Activated effector memory CD4-positive, alpha-beta T cell treated with Interleukin-2 at 50 U/mL for 16 hours (primary cell): Measurements from ENCODE around the gene PIGO.

Experiments used
- DNase-seq: peaks from one replicate; pipeline ENCODE4 v3.0.0-alpha.2; 2020

Gene PIGO

DNA sequence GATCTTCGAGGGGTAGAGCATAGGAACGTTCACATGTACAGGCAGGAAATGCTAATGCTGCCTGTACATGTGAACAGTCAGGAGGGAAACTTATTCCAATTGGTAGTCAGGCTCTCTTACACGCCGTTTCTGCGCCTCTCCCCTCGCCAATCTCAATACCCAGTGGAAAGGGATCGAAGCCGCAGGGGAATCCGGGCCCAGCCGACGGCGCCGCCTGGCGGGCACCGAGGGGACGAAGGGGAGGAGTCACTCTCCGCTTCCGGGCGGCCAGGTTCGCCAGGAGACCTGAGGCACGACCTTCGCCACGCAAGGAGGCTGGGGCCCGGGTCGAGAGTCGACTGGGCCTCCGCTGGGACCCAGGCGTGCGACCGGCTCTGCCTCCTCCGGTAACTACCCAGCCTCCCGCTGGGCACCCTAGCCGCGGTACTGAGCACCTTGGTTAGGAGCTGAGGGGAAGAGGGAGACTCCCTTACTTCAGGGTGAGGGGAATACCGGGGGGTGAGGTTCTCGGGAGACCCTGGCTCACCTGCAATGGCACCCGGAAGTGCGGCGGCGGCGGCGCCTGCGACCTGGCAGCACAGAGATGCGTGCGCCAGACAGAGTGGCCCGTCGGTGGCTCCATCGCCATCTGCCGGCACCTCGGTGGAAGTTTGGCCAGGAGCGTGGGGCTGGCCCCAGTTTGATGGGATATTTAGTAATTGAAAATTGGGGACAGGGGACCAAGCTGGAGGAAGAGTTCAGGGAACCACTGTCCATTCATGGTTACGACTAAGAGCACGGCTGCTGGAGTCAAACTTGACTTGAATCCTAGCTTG, at the start of gene PIGO:
PIGO (minus strand) TSS at position 557 of the 815 bp plus-strand sequence. CDS start 1,026 bp downstream, outside the sequence.
- DNase-seq = peak; percentile 83

DNA sequence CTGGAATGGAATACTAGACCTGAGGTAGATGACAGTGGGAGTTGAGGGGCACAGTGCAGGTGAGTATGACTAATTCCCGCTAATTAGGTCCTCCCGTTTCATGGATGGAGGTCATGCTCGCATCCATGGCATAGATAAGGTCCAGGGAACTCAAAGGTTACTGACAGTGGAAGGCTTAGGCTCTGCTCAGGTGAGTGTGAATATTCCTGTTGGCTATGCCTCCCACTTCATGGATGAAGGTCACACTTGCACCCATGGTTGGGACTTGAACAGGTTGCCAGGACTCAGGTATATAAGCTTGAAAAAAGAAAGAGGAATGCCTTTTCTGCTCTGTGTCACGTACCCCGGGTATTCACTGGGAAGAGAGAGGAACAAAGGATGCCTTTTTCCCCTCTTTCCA, 45.6 kb upstream of the PIGO start:
- DNase-seq = no peak

DNA sequence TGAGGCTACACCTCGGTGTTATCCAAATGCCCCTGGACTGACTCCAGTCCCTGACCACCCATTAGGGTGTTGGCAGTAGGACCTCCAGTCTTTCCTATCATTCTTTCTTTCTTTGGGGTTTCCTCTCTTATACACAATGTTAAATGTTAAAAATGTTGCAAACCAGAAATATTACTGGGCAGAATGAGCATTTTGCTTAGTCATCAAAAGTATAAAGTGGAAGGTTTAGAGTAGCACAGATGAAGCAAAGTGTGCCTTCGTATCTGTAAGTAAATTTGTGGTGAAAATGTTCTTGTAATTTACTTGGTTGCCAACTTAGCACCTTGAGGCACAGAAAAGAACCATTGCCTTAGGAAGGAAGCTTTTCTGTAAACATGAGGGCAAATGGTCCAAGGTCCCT, 43.7 kb upstream of the PIGO start:
- DNase-seq = no peak

DNA sequence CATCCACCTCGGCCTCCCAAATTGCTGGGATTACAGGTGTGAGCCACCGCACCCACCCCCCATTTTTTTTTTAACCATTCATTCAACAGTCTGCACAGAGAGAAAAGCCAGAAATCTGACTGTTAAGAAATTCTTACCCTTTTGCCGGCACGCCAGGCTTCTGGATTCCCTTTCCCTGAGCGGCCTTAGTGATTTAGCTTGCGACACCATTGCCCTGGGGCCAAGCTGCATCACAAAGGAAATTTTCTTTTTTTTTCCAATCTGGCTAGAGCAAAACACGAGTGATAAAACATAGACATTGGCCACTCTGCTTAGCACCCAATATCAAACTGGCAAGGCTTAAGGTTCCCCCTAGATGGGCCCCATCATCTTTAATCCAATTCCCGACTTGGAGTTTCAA, 40.5 kb upstream of the PIGO start:
- DNase-seq = no peak

DNA sequence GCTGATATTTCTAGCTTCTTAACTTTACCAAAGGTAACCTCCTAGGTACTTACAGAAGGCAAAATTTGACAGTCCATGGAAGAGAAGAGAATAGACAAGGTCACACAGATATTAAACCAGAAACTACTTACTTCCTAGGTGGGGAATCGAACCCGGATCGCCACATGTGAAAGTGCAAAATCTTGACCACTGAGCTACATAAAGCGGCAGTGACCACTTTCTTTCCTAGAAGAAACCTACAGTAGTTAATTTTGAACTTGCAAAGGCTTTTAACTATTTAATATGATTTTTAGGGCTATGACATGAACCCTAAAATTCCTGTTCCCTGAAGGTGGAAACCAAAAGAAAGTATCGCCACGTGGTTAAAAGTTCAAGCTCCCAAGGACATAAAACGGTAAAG, 39.6 kb upstream of the PIGO start:
- DNase-seq = no peak

DNA sequence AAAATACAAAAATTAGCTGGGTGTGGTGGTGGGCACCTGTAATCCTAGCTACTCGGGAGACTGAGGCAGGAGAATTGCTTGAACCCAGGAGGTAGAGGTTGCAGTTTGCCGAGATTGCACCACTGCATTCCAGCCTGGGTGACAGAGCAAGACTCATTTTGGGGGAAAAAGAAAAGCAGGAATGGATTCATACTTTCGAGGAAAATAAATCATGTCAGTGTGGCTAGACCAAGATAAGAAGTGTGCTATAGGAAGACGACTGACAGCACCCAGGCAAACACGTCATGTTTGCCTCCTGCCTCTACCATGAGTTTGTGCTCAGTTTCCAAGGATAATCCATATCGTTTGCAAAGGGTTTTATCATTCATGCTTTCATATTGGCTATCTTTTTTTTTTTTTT, 38.5 kb upstream of the PIGO start:
- DNase-seq = no peak

DNA sequence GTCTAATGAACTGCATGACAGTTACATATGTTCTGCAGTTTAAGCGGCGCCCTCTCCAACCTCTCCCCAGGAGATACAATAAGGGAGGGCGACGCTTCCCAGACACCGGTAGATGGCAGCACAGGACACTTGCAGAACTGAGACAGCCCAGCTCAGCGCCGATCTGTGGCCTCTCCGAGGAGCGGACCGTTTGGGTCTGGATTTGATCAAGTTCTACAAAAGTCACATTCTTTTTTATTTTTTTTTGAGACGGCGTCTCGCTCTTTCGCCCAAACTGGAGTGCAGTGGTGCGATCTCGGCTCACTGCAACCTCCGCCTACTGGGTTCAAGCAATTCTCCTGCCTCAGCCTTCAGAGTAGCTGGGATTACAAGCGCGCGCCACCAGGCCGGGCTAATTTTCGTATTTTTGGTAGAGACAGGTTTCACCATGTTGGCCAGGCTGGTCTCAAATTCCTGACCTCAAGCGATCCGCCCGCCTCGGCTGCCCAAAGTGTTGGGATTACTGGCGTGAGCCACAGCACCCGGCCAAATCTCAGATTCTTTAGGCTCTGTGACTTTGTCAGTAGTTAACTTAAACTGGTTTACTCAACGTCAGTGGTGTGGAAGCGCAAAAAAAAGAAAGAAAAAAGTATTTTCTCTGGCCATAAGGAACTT, 20.6 kb upstream of the PIGO start:
- peak; percentile 76 for DNase-seq

DNA sequence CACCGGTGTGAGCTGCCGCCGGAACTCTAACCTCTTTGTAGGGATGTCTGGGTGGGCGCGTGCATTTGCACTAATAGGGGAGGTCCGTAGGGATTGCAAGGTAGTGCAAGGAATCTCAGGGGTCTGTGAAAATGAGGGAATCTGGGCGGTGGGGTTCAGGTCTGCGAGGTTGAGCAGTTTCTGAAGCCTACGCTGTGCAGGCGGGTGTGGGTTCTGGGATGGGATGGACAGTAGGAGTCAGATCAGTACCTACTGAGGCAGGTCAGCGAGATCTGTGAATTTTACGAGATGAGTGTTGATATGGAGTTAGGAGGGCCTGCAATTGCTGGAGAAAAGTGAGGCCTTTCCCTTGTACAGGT, 20.1 kb upstream of the PIGO start:
- DNase-seq = no peak

DNA sequence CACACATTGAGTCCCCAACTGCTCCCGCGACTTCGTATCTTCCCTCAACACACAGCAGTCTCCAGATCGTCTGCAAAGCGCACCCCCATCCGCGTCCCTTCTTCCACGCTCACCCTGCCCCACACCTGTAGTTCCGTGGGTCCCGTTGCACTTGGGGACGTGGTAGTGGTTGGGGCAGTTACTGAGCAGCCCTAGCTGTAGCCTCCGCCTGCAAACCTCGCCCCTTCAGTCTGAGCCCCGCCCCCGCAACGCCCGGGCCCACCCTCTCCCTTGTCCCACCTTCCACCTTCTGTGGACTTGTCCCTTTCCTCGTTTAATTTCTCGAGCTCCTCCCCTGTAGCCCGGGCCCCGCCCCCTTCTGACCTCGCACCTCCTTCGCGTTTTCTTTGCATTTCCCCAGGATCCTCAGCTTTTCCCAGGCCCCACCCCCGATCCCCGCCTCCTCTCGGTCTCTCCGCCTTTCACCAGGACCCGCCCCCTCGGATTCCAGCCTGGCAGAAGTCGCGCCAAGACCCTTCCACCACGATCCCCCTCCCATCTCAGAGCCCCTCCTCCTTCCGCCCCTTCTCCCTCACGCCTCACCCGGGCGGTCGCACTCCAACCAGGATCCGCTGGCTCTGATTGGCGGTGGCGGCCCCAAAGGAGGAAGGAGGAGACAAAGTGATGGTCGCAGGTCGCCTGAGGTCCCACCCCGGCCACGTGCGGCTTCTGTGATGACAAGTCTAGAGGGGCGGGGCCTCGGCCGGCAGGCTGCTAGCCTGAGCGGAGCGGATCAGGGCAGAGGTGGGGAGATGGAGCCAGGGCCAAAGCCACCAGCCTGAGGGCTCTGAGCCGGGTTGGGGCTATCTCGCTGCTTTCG, 19.5 kb upstream of the PIGO start, which contains the start of gene ATOSB:
ATOSB (minus strand) TSS at position 183 of the 859 bp plus-strand sequence. CDS start 7,588 bp downstream, outside the sequence.
- DNase-seq = peak; percentile 88

DNA sequence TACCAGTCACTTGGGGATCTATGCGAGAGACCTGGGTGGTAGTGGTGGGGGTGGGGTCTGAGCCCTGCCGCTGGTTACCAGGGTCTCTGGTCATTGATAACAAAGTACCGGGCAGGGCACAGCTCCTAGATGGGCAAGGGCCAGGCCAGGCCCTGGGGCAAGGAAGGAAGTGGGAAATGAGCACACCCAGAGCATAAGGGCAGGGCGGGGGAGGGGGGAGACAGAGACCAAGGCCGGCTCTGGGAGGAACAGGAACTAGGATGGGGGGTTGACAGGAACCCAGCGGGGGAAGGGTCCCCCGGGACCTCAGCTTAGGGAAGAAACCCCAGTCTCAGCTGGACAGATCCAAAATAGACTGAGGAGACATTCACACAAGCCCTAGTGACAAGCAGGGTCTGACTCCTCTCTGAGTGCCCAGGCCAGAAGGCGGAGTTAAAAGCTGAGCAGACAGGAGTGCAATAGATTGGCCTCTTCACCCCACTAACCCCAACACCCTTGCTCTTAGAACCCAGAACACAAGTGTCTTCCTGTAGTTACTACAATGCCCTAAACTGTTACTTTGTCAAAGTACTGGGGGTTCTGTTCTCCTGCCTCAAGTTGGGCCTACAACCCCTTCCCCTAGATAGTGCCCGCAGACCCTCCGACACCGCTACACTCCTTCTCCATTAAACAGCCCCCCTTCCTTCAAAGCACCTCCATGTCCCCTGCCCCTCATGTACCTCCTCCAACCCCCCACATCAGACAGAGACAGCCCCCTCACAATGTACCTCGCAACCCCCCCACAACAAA, 18.6 kb upstream of the PIGO start:
- peak; percentile 24 for DNase-seq

DNA sequence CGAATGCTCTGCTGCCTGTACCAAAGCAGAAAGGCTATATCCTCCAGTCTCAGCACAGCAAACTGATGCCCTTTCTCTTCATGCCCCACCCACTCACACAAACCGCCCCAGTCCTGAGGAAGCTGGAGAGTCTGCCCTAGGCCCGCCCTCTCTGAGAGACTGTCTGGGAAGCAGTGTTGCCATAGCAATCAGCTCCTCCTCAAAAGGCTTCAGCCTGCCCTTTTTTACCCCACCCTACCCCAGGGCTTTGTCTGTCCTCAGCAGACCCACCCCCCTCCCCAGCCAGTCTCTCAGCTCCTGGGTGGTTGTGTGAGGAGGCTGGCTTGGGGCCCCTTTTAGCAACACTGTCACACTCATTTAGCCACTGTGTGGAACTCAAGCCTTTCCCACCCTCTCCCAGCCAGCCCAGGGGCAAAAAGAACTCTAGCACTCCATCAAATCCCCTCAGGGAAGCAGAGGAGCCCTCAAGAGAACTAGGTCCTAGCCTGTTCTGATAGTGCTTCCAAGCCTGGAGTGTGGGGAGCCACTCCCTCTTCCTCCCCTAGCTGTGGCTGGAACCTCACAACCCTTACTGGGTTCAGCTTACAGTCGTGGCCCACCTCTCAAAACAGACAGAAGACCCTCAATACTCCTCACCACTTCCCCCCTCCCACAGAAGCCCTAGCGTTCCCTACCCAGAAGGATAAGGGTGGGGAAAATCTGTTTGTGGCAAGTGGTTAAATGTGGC, 17.9 kb upstream of the PIGO start:
- peak; percentile 61 for DNase-seq

DNA sequence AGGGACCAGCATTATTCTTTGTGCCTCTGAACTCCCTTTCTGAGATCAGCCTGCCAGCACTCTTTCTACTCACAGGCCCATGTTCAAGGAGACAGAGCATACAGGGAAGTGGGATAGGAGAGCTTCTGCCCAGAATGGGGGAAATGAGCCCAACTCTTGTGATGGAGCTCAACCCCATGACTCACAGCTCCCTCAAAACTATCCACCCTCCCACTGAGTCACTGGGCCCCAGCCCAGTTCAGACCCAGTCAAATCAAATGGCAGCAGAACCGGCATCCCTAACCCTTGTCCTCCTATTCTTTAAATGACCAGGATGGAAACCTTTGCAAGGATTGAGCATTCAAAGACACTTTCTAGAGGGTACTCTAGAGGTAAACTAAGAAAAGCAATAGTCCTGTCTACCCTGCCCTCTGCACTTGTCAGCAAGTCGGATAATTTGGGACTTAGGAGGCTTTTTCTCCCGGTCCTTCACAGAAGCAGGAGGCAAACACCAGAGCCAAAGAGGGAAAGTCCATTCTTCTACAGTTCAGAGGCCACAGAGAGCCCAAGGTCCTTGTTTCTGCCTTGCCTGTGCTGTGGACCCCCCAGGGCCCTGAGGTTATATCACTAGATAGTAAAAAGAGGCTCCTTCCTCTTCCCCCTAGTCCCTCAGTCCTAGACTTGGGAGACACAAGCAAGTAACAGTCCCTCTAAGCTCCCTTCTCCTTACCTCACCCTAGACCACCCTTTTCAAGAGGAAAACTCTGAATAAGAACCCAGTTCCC, 16.0 kb upstream of the PIGO start:
- no peak for DNase-seq

DNA sequence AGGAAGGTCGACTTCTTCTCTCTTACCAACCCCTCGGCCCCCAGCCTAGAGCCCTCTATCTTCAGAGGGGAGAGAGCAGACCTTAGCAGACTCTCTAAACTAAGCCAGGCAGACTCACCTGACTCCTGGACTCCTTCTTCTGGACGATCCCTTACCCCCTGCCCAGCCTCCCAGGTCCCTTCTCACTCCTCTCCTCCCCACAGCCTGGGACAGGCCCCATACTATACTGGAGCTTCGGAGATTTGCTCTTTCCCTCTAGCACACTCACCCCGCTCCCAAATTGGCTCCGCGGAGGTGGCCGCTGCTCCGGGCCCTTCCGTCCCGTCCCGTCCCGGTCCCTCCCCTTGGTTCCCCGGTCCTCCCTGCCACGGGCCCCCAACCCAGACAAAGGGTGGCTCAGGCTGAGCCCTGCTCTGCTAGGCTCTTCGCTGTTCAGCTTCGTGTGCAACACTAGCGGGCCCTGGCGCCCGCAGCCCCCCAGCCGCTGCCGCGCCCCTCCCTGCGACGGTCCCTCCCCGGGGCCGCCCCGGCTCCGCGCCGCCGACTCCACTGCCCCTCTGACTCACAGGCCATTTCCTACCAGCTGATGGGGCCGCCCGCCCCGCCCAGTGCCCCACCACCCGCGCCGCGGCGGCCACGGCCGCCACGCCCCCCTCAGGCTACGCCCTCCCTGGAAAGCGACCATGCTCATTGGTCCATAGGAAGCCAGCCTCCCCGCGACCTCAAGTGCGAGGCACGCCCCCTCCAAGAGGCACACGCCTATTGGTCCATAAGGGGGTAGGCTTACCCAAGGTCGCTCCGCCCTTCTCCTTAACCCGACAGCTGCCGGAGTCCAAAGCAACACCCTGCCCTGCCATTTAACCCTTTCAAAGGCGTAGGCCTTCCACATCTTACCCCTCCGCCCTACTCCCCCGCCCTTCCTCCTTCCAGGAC, 14.9 kb upstream of the PIGO start:
- peak; percentile 96 for DNase-seq

DNA sequence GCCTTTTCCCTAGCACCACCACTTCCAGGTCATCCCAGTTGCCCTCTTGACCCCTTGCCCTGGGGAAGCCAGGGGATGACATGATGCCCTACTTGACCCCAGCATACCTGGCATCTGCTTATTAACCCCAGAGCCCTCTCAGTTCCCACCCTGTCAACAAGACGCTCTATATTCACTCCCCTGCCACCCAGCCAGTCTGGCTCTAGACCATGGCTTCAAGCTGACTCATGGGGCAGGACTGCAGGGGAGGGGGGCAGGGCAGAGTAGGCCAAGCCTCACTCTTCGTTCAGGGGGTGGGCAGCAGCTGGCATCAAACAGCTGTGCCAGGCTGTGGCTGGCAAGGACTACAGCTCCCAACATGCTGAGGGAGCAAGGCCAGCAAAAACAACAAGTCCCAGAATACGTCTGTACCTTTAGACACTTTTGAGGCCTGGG, 14.0 kb upstream of the PIGO start:
- DNase-seq = no peak

DNA sequence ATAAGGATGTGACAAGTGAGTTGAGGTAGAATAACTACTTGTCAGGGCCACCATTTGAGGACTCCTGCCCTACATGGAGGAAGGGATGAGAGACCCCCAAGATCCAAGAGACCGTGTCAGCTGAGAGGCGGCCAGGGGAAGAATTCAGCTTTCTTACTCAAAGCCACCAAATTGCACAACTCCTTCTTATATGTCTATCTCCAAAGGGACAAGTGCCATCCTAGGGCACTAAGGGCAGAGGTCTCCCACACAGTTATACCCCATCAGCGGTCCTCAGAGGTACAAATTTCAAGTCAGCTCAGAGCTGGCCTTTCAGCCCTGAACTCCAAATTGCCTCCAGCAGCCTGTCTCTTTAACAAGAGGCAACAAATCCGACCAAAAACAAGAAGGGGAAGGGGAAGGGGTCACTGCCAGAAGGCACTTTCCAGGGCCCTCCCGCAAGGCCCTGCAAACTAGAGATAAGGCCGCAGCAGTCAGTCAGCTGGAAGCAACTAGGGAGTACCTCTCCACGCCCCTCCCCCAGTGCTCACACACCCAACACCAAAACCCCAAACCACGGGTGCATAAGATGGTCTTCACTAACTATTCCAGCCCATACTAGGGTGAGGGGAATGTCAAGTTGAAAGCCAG, 12.7 kb upstream of the PIGO start:
- DNase-seq = no peak

DNA sequence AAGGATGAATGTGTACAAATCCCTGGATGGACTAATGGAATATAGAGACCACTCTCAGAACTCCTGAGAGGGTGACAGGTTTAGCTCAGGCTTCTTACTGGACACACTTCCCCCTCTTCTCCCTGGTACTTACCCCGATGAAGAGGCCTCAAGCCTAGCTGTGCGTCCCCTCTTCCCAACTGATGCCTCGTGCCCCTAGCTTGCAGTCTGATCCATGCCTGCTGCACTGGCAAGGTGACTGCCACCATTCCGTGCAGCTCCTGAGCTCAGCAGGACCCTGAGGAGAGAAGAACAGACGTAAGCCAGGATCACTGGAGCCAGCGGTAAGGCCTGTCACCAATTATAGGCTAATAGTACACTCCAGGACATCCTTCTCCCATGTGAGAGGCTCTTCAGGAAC, 12.1 kb upstream of the PIGO start:
- no peak for DNase-seq

DNA sequence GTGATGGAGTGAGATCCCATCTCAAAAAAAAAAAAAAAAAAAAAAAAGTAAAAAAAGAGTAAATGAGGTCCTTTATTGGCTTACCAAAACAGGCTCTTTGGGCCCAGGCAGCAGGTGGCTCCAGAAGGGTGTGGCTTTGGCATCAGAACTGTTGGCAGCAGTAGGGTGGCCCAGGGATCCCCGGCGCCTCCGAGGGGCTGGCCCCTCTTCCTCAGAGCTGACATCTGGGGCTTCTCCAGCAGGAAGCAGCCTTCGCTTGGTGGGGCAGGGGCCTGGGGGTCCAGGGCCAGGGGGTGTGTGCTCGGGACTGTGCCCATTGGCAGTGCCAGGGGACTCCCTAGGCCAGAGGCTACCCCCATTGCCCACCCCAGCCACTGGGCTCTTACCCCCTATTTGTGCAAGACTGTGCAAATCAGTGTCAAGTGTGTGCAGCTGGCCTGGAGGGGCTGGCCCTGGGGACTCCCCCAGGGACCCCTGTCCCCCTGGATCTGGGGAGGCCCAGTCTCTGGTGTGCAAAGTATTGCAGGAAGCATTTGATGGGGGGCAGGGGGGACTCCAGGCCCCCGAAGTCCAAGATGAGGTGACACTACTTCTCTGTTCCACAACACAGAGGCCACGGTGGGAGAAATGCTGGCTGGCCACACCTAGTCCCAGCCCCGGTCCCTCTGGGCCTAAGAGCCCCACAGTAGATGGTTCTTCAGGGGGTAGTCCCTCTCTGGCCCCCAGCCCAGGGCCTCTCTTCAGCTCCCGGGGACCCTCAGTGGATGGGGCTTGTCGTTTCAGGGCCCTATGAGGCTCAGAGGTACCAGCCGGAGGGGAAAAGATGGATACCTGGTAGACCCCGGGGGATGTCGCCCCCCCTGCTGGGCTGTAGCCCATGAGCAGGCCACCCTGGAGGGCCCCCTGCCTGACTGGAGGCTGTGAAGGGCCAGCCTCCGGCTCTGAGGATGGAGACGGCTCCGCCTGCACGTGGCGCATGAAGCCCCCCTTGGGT, 11.2 kb upstream of the PIGO start:
- no peak for DNase-seq

DNA sequence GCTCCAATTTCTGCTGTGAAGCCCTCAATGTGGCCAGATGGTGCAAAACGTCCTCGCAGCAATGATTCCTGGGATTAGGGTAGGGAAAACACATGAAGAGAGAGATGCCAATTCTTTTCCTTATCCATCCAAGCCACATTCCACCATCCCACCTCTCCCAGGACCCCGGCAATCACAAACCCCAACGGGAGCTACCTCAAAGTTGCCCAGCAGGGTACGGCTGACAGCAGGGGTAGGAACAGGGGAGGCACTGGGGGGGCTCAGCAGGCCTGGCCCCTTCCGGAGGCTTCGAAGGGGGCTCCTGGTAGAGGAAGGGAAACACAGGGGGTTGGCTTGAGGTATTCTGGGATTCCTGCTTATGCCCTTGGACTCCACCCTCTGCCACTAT, 9.9 kb upstream of the PIGO start:
- no peak for DNase-seq
